A549 (cell line): Measurements from ENCODE around the gene UTRN.

Experiments used
- FOSL2 ChIP-seq, 2 experiments: fragments of 450-650 bp in 1 of 2; fragments of >200 bp in 1 of 2; sonication (Bioruptor Twin) in 1 of 2; formaldehyde crosslinking; IDR thresholded peaks; 2 replicates each; pipeline versions ENCODE4 v1.5.0 to v1.6.1; 2016 to 2020; ENCODE audit warnings: mild to moderate bottlenecking in 1 of 2, moderate library complexity in 1 of 2
- HOXA7 ChIP-seq: fragments of 250-450 bp; sonication (Bioruptor Pico); IDR thresholded peaks from 2 replicates; pipeline ENCODE4 v1.5.0; 2020; ENCODE audit warnings: mild to moderate bottlenecking, moderate library complexity
- MAZ ChIP-seq: fragments of 150-350 bp; IDR thresholded peaks from 2 replicates; pipeline ENCODE4 v1.6.1; 2014; ENCODE audit warnings: antibody characterized with exemption, low read depth, low read length, borderline replicate concordance
- MYC ChIP-seq: IDR thresholded peaks from 2 replicates; pipeline ENCODE4 v1.6.1; 2012; ENCODE audit warnings: mild to moderate bottlenecking, inconsistent platforms, low read length, improper control_type of control experiment, borderline replicate concordance
- NR3C1 ChIP-seq: fragments of >200 bp; sonication (Bioruptor Twin); formaldehyde crosslinking; IDR thresholded peaks from 3 replicates; pipeline ENCODE4 v1.6.1; 2017
- POLR2A ChIP-seq: IDR thresholded peaks from 2 replicates; pipeline ENCODE4 v1.6.1; 2012; ENCODE audit warnings: mild to moderate bottlenecking, low read length
- POLR2AphosphoS2 ChIP-seq: conservative IDR thresholded peaks from 2 replicates; pipeline ENCODE4 v1.6.1; 2012; ENCODE audit warnings: low read length, improper control_type of control experiment, inconsistent platforms
- RAD21 ChIP-seq, 2 experiments: fragments of >200 bp in 1 of 2; sonication (Bioruptor Twin) in 1 of 2; formaldehyde crosslinking in 1 of 2; IDR thresholded peaks in 1 of 2; conservative IDR thresholded peaks in 1 of 2; 2 replicates in 1 of 2; 3 replicates in 1 of 2; pipeline ENCODE4 v1.6.1; 2012 to 2018; ENCODE audit warnings: inconsistent platforms in 1 of 2
- RCOR1 ChIP-seq: fragments of 150-350 bp; IDR thresholded peaks from 2 replicates; pipeline ENCODE4 v1.6.1; 2014; ENCODE audit warnings: antibody characterized with exemption, low read length, low read depth
- RFX5 ChIP-seq: fragments of 450-650 bp; IDR thresholded peaks from 2 replicates; pipeline ENCODE4 v1.7.1; 2014; ENCODE audit warnings: antibody characterized with exemption, mild to moderate bottlenecking, moderate library complexity
- SMC3 ChIP-seq: fragments of >200 bp; sonication (Bioruptor Twin); formaldehyde crosslinking; IDR thresholded peaks from 3 replicates; pipeline ENCODE4 v1.6.1; 2018; ENCODE audit warnings: inconsistent platforms
- TF ChIP-seq, protein P1 (sequence below): fragments of >200 bp; sonication (Bioruptor Twin); formaldehyde crosslinking; IDR thresholded peaks from 3 replicates; pipeline ENCODE4 v1.5.1; 2016
- TF ChIP-seq, protein P2 (sequence below): IDR thresholded peaks from 2 replicates; pipeline ENCODE4 v1.6.1; 2012
- TF ChIP-seq, protein P3 (sequence below): IDR thresholded peaks from 2 replicates; pipeline ENCODE4 v1.6.1; 2012

DNA sequence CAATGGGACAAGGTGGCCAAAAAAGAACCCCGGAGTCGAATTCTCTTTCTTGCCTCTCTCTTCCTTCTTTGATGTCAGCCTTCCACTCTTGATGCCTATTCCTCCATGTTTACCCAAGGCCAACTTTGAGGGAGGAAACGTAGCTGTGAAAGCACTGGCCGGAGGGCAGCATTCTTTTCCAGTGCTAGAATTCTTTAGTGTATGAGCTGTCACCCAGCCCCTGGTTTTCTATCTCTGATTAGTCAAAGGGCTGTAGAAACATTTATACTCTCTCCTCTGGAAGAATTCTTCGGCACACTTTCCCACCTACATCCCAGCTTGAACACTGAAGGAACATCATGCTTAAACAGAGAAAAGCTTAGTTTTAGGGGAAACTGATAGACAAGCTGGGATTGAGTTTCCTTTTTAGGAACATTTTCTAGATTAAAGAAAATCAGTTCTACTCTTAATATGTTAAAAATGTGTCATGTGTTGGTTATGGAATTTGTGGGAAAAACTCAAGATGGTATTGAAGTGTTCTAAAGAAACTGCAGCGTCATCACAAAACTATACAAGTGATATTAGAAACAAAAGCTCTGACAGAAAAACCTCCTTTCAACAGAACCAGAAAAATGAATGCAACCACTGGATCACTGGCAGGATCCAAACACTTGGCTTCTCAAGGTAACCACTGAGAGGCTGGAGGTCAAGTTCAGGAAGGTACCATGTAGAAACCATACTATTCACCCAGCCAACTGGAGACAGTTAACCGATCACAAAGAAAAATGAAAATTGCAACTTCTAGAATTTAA, 20.7 kb upstream of the UTRN start:
- TF ChIP-seq, protein P1, sequence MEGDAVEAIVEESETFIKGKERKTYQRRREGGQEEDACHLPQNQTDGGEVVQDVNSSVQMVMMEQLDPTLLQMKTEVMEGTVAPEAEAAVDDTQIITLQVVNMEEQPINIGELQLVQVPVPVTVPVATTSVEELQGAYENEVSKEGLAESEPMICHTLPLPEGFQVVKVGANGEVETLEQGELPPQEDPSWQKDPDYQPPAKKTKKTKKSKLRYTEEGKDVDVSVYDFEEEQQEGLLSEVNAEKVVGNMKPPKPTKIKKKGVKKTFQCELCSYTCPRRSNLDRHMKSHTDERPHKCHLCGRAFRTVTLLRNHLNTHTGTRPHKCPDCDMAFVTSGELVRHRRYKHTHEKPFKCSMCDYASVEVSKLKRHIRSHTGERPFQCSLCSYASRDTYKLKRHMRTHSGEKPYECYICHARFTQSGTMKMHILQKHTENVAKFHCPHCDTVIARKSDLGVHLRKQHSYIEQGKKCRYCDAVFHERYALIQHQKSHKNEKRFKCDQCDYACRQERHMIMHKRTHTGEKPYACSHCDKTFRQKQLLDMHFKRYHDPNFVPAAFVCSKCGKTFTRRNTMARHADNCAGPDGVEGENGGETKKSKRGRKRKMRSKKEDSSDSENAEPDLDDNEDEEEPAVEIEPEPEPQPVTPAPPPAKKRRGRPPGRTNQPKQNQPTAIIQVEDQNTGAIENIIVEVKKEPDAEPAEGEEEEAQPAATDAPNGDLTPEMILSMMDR = no peak
- TF ChIP-seq POLR2A (no peak), RCOR1 (no peak), NR3C1 (no peak), MAZ (no peak), SMC3 (no peak), MYC (no peak), HOXA7 (no peak), POLR2AphosphoS2 (no peak), RFX5 (no peak), FOSL2 (IDR thresholded peaks at IDR 0.05) (peak; percentile 47), FOSL2 (CRISPR knock-in tag; IDR thresholded peaks at IDR 0.05) (peak; percentile 77), RAD21 (conservative IDR thresholded peaks at IDR 0.05 in 1 of 2, IDR thresholded peaks at IDR 0.05 in 1 of 2) (no peak)
- TF ChIP-seq, protein P2, sequence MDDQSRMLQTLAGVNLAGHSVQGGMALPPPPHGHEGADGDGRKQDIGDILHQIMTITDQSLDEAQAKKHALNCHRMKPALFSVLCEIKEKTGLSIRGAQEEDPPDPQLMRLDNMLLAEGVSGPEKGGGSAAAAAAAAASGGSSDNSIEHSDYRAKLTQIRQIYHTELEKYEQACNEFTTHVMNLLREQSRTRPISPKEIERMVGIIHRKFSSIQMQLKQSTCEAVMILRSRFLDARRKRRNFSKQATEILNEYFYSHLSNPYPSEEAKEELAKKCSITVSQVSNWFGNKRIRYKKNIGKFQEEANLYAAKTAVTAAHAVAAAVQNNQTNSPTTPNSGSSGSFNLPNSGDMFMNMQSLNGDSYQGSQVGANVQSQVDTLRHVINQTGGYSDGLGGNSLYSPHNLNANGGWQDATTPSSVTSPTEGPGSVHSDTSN = no peak
- TF ChIP-seq, protein P3, sequence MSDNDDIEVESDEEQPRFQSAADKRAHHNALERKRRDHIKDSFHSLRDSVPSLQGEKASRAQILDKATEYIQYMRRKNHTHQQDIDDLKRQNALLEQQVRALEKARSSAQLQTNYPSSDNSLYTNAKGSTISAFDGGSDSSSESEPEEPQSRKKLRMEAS = peak; percentile 67; the same call in 1 of the 2 replicates
